LNCaP clone FGC (cell line): ENCODE measurements around the gene ACSS1.

Experiments
- DNase-seq: peaks from one replicate; pipeline ENCODE4 v3.0.0-alpha.2; 2011; ENCODE audit warnings: low read depth
- H3K4me3 ChIP-seq: 2 replicates; pipeline ENCODE4 v1.5.1; 2011; ENCODE audit warnings: mild to moderate bottlenecking, low read depth, low read length, control low read depth
- TF ChIP-seq, protein P1 (sequence below): IDR thresholded peaks from 2 replicates; pipeline ENCODE4 v1.5.1; 2012; ENCODE audit warnings: mild to moderate bottlenecking; ENCODE audit not compliant: control insufficient read depth, insufficient read depth; ENCODE audit errors: extremely low read depth

ACSS1 gene

DNA sequence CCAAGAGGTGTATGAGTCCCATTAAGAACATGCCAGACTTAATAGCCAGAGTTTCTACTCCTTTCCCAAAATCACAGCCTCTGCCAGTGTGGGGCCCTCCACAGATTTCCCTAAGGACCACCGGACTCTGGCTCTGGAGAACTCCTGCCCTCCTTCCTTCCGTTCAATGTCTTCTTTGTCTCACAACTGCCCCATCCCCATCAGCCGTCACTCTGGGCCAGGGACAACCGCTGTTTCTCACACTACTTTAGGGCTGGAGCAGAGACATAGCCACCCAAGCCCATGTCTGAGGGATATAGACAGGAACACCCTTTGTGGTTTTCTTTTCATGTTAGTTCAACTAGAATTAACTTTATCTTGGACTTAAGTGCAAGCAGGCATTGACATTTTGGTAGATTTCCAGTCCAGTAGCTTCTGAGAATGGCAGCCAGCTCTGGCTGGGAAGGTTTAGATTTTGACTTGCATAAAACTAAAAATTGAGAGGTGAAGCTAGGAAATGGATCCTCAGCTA, 6.7 kb upstream of the ACSS1 start:
- H3K4me3 ChIP-seq: no peak overlapping the region
- no peak for DNase-seq
- TF ChIP-seq, protein P1, sequence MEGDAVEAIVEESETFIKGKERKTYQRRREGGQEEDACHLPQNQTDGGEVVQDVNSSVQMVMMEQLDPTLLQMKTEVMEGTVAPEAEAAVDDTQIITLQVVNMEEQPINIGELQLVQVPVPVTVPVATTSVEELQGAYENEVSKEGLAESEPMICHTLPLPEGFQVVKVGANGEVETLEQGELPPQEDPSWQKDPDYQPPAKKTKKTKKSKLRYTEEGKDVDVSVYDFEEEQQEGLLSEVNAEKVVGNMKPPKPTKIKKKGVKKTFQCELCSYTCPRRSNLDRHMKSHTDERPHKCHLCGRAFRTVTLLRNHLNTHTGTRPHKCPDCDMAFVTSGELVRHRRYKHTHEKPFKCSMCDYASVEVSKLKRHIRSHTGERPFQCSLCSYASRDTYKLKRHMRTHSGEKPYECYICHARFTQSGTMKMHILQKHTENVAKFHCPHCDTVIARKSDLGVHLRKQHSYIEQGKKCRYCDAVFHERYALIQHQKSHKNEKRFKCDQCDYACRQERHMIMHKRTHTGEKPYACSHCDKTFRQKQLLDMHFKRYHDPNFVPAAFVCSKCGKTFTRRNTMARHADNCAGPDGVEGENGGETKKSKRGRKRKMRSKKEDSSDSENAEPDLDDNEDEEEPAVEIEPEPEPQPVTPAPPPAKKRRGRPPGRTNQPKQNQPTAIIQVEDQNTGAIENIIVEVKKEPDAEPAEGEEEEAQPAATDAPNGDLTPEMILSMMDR: no peak

DNA sequence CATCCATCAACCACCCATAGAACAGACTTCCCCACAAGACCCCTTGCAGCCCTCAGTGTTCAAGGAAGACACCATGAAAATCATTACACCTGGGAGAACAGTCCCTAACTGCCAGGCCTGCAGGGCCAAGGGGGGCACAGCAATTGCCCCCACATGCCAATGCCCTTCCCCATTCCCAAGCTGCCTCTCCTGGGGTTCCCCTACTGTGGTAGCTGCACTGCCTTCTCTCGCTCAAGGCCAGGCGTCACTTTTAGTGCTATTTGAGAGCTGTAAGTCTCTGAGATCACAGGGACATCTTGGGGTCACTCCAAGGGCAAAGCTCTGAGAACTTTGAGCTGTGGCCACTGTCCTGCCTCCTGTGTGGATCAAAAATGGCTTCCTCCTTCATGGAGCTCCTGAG, 6.0 kb upstream of the ACSS1 start:
- no peak overlapping the region for H3K4me3 ChIP-seq
- TF ChIP-seq, protein P1: no peak
- DNase-seq: no peak

DNA sequence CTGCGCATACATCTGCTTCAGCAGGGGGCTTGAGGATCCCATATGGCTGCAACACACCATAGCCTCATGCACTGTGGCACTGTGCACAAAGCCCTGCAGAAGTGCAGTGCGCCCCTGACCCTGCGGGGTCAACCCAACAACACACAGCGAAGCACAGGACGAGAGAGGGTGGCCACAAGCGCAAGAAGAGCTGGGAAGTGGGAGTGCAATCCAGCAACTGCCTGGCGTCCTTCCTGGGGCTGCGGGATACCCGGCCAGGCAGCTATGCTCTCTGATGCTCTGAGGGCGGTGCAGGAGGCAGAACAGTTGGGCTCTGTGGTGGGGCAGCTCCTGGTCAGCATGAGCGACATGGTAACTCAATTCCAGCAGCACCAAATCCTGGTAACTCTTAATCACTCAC, 5.6 kb upstream of the ACSS1 start:
- TF ChIP-seq, protein P1: no peak
- DNase-seq: no peak
- H3K4me3 ChIP-seq: no peak overlapping the region

DNA sequence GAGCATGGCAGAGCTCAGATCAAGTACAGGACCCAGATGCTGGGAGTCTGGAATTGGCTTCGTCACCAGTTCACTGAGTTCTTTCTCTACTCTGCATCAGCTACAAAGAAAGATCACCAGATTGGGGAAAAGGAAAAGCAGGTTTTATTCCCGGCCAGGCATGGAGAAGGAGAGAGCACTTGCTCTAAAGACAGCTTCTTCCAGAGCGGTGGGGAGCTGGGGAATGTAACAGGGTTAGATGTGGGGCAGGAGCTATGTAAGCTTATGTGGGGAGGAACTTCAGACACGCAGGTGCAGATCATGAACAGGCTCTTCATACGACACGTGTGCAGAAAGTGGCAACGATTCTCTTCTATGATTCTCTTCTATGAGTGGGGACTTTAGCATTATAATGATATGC, 4.9 kb upstream of the ACSS1 start:
- H3K4me3 ChIP-seq: no peak overlapping the region
- no peak for DNase-seq
- TF ChIP-seq, protein P1: no peak

DNA sequence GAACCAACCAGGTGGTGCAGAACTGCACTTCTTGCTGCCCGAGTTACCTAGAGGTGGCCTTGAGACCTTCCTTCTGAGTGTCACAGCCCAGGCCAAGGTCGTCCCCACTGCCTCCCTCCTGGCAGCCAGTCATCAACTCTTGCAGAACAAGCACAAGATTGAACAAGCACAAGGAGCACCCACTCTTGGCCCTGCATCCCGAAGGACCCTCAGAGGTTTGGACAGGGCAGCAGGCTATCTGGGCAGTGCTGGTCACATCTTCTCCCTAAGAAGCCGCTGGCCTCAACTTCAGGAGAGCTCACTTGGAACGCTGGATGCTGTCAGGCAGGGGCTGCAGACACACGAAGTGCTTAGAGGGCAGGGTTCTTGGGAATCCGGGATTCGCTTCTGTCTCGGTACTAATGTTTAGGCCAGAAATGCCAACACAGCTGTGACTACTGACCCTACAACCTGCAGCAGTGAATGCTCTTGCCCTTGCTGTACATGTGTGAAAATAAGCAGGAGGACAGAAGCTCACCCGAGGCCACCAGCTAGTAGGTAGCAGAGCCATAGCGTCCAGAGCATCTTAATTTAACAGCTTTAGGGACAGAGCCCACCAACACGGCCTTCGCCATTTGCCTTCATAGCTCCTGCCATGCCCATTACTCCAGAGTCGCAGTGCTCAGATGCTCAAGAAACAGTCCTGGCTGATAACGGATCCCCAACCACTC, 4.0 kb upstream of the ACSS1 start:
- DNase-seq: no peak
- no peak overlapping the region for H3K4me3 ChIP-seq

DNA sequence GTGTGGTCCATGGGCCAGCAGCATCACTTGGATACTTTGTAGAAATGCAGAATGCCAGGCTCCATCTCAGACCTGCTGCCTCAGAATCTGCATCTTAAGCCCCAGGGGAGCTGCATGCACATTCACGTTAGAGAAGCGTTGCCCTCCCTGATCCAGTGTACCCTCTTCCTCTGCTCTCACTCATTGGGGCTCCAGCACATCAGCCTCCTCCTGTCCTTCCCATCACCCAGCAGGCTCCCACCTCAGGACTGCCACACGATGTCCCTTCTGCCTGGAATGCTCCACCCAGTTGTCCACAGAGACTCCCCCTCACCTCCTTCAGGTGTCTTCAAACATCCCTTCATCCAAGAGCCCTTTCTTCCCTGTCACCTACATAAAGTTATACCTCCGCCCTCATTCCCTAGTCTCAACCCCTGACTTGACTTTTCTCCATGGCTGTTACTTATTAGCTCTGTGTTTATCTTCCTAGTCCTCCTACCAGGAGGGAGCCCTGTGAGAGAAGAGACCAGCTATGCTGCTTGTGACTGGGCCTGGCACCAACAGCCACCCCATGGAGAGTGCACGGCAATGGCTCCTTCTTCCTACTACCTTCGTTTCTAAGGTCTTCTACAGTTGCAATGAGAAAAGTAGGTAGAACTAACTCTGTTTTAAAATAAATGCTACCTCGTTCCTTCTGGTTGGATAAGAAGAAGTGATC, 3.3 kb upstream of the ACSS1 start:
- TF ChIP-seq, protein P1: no peak
- no peak for DNase-seq
- H3K4me3 ChIP-seq: no peak overlapping the region

More for the DNA sequence above, 4.0 kb upstream of the ACSS1 start:
- TF ChIP-seq, protein P1: no peak
